Measurements from ENCODE around the gene SHROOM4.

Gene SHROOM4

DNA sequence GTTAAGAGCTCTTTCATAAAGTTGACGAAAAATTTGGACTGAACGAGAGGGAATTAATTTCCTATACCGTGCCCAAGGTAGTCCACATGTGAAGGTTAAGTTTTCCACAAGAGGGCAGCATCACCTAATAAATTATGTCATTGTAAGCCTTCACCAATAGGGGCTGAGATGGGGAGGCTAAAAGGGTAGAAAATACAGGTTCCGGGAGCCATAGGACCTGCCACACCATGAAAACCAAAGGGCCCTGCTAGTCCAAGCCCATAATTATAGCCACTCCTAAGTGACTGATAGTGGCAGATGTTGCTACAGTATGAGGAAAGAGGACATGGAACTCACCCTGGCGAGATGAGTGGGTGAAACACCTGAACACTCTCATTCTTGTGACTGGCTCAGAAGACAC is 122.2 kb downstream of the SHROOM4 start:
- peak; percentile 56 for DNase-seq (ENCODE audit: low read depth)
- TF ChIP-seq, protein P1, sequence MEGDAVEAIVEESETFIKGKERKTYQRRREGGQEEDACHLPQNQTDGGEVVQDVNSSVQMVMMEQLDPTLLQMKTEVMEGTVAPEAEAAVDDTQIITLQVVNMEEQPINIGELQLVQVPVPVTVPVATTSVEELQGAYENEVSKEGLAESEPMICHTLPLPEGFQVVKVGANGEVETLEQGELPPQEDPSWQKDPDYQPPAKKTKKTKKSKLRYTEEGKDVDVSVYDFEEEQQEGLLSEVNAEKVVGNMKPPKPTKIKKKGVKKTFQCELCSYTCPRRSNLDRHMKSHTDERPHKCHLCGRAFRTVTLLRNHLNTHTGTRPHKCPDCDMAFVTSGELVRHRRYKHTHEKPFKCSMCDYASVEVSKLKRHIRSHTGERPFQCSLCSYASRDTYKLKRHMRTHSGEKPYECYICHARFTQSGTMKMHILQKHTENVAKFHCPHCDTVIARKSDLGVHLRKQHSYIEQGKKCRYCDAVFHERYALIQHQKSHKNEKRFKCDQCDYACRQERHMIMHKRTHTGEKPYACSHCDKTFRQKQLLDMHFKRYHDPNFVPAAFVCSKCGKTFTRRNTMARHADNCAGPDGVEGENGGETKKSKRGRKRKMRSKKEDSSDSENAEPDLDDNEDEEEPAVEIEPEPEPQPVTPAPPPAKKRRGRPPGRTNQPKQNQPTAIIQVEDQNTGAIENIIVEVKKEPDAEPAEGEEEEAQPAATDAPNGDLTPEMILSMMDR (IDR thresholded peaks at IDR 0.05; ENCODE audit: low read depth, low read length), result peak; percentile 7
- no peak for TF ChIP-seq POLR2A (IDR thresholded peaks at IDR 0.05; ENCODE audit: extremely low read depth, insufficient read length)
- no peak overlapping the region for H3K4me3 ChIP-seq (ENCODE audit: low read depth, low read length)

DNA sequence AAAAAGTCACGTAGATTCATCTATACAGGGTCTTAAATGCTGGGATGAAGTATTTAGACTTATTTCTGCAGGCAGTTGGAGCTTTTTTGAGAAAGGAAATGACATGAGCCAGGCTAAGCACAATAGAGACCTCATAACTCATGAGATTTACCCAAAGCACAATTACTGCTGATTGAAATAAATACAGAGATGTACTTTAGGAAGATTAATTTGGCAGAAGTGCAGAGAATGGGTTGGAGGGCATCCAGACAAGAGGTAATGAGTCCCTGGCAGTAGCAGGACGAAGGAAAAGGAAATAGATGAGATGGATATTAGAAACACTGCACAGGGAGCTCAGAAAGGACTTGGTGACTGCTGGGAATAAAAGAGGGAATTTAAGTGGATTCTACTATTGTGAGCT is 129.1 kb downstream of the SHROOM4 start:
- TF ChIP-seq, protein P2, sequence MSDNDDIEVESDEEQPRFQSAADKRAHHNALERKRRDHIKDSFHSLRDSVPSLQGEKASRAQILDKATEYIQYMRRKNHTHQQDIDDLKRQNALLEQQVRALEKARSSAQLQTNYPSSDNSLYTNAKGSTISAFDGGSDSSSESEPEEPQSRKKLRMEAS (IDR thresholded peaks at IDR 0.05; ENCODE audit: low read depth, low read length), result no peak
- TF ChIP-seq MYC (IDR thresholded peaks at IDR 0.05; ENCODE audit: low read depth, low read length) (no peak), POLR2A (IDR thresholded peaks at IDR 0.05; ENCODE audit: extremely low read depth, insufficient read length) (no peak)
- TF ChIP-seq, protein P1 (IDR thresholded peaks at IDR 0.05; ENCODE audit: low read depth, low read length), result no peak
- no peak overlapping the region for H3K4me3 ChIP-seq (ENCODE audit: low read depth, low read length)
- no peak for DNase-seq (ENCODE audit: low read depth)

DNA sequence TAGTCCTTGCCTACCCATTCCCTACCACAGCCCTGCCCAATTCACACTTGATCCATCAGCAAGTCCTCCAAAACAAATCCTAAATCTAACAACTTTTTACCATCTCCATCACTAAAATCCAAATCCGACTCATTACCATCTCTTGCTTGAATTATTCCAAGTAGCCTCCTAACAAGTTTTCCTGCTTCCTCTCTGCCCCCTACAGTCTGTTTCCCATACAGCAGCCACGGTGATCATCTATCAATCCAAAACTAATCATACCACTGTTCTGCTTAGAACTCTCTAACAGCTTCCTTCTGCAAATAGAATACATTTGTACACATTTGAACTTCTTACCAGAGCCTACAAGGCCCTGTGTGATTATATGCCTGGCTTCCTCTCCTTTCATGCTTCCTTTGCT is 133.0 kb downstream of the SHROOM4 start:
- no peak for DNase-seq (ENCODE audit: low read depth)
- TF ChIP-seq, protein P2 (IDR thresholded peaks at IDR 0.05; ENCODE audit: low read depth, low read length), result no peak
- TF ChIP-seq, protein P1 (IDR thresholded peaks at IDR 0.05; ENCODE audit: low read depth, low read length), result peak; percentile 22
- TF ChIP-seq POLR2A (IDR thresholded peaks at IDR 0.05; ENCODE audit: extremely low read depth, insufficient read length) (no peak), MYC (IDR thresholded peaks at IDR 0.05; ENCODE audit: low read depth, low read length) (no peak)
- H3K4me3 ChIP-seq (ENCODE audit: low read depth, low read length), result no peak overlapping the region

DNA sequence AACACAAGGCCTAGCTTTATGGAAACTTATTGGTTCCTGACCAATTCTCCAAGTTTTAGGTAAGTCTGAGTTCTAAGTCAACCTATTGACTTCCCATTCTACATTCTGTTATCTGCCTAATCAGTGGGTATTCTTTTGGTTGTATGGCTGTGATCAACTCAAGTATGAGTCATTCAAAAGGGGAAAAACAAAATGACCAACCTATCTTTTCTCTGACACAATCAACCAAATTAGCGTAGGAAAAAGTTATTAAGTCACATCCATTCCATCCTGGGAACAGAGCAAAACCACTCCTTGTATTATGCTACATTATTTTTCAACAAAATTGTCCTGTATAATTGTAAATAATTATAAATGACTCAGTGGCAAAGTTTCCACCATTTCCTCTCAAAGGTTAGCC is 136.2 kb downstream of the SHROOM4 start:
- no peak for DNase-seq (ENCODE audit: low read depth)
- TF ChIP-seq MYC (IDR thresholded peaks at IDR 0.05; ENCODE audit: low read depth, low read length), result no peak
- TF ChIP-seq, protein P2 (IDR thresholded peaks at IDR 0.05; ENCODE audit: low read depth, low read length), result no peak
- TF ChIP-seq, protein P1 (IDR thresholded peaks at IDR 0.05; ENCODE audit: low read depth, low read length), result no peak
- no peak for TF ChIP-seq POLR2A (IDR thresholded peaks at IDR 0.05; ENCODE audit: extremely low read depth, insufficient read length)
- no peak overlapping the region for H3K4me3 ChIP-seq (ENCODE audit: low read depth, low read length)

DNA sequence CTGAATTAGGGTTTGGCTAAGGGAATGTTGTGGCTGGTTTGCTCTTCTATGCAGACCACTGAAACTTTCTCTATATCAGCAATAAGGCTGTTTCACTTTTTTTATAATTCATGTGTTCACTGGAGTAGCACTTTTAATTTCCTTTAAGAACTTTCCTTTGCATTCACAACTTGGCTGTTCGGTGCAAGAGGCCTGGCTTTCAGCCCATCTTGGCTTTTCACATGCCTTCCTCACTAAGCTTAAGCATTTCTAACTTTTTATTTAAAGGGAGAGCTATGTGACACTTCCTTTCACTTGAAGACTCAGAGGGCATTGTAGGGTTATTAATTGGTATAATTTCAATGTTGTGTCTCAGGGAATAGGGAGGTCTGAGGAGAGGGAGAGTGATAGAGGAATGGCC is 142.3 kb downstream of the SHROOM4 start:
- H3K4me3 ChIP-seq (ENCODE audit: low read depth, low read length), result no peak overlapping the region

More for the DNA sequence above, 142.3 kb downstream of the SHROOM4 start:
- TF ChIP-seq MYC (IDR thresholded peaks at IDR 0.05; ENCODE audit: low read depth, low read length) (no peak), POLR2A (IDR thresholded peaks at IDR 0.05; ENCODE audit: extremely low read depth, insufficient read length) (no peak)
- TF ChIP-seq, protein P1 (IDR thresholded peaks at IDR 0.05; ENCODE audit: low read depth, low read length), result no peak
- TF ChIP-seq, protein P2 (IDR thresholded peaks at IDR 0.05; ENCODE audit: low read depth, low read length), result no peak
- DNase-seq (ENCODE audit: low read depth), result no peak
